WTC11 (cell line): ENCODE data around the gene SMG7. TPM values are rescaled to one million over a fixed set of nuclear protein-coding genes. Genes with fewer than 3 reads are reported as not detected.

Experiments used
- ATAC-seq: fragments of 200-7000 bp; cut with Tn5 transposase; 2 replicates; pipeline ENCODE4 v1.10.0; 2021; ENCODE audit warnings: mild to moderate bottlenecking, moderate library complexity
- CTCF ChIA-PET: fragments of 300-600 bp; sonication (Branson Sonifier 250); formaldehyde crosslinking; loops from one replicate; lab custom pipeline; 2021; ENCODE audit warnings: antibody characterized with exemption; lab: Charles Lee
- POLR2A ChIA-PET: fragments of 350-600 bp; sonication (Branson Sonifier 250); formaldehyde crosslinking; loops from one replicate; lab custom pipeline; 2021; ENCODE audit warnings: antibody characterized with exemption; lab: Charles Lee
- DNase-seq: peaks from one replicate; pipeline ENCODE4 v3.0.0; 2021; ENCODE audit warnings: low spot score
- H3K27ac Mint-ChIP-seq: 2 replicates; pipeline ENCODE4 v1.8.0; 2021; ENCODE audit warnings: mixed read lengths
- H3K27me3 Mint-ChIP-seq: 2 replicates; pipeline ENCODE4 v1.8.0; 2021; ENCODE audit warnings: low read depth, mild to moderate bottlenecking, moderate library complexity, mixed read lengths
- H3K36me3 Mint-ChIP-seq: 2 replicates; pipeline ENCODE4 v1.8.0; 2021; ENCODE audit warnings: mixed read lengths
- H3K4me1 Mint-ChIP-seq: 2 replicates; pipeline ENCODE4 v1.8.0; 2022; ENCODE audit warnings: mixed read lengths
- H3K4me3 Mint-ChIP-seq: 2 replicates; pipeline ENCODE4 v1.8.0; 2021; ENCODE audit warnings: mild to moderate bottlenecking, moderate library complexity, mixed read lengths
- H3K9me3 Mint-ChIP-seq: 2 replicates; pipeline ENCODE4 v1.8.0; 2021; ENCODE audit warnings: mixed read lengths
- AR ChIP-seq: fragments of 250-450 bp; sonication (Bioruptor Pico); IDR thresholded peaks from 2 replicates; pipeline ENCODE4 v1.9.0; 2021; ENCODE audit warnings: mild to moderate bottlenecking
- ATF1 ChIP-seq: sonication (generic); formaldehyde crosslinking; IDR thresholded peaks from 2 replicates; pipeline ENCODE4 v1.8.1; 2023; ENCODE audit warnings: mild to moderate bottlenecking, moderate library complexity, missing genetic modification reagents
- CDX4 ChIP-seq: fragments of 250-450 bp; sonication (Bioruptor Pico); IDR thresholded peaks from 2 replicates; pipeline ENCODE4 v1.9.0; 2021; ENCODE audit warnings: moderate library complexity, mild to moderate bottlenecking, inconsistent platforms, borderline replicate concordance
- CTCF ChIP-seq: fragments of 200-600 bp; IDR thresholded peaks from 2 replicates; pipeline ENCODE4 v1.8.0; 2022; ENCODE audit warnings: antibody characterized with exemption
- E2F1 ChIP-seq: sonication (generic); formaldehyde crosslinking; IDR thresholded peaks from 2 replicates; pipeline ENCODE4 v1.8.0; 2022; ENCODE audit warnings: mild to moderate bottlenecking, missing genetic modification reagents
- KAT7 ChIP-seq: sonication (generic); formaldehyde crosslinking; IDR thresholded peaks from 2 replicates; pipeline ENCODE4 v1.8.1; 2023; ENCODE audit warnings: missing genetic modification reagents, mild to moderate bottlenecking, borderline replicate concordance
- MLX ChIP-seq: sonication (generic); formaldehyde crosslinking; IDR thresholded peaks from 2 replicates; pipeline ENCODE4 v1.8.1; 2023; ENCODE audit warnings: mild to moderate bottlenecking, missing genetic modification reagents, moderate library complexity
- MXD4 ChIP-seq: fragments of 250-450 bp; sonication (Bioruptor Pico); IDR thresholded peaks from 2 replicates; pipeline ENCODE4 v1.8.0; 2021; ENCODE audit warnings: mild to moderate bottlenecking, moderate library complexity, borderline replicate concordance
- NFE2L1 ChIP-seq: sonication (generic); formaldehyde crosslinking; IDR thresholded peaks from 2 replicates; pipeline ENCODE4 v1.8.1; 2023; ENCODE audit warnings: missing genetic modification reagents
- PRDM15 ChIP-seq: sonication (generic); formaldehyde crosslinking; IDR thresholded peaks from 2 replicates; pipeline ENCODE4 v1.8.0; 2022; ENCODE audit warnings: missing genetic modification reagents
- PRRX2 ChIP-seq: fragments of 250-450 bp; sonication (Bioruptor Pico); IDR thresholded peaks from 2 replicates; pipeline ENCODE4 v1.8.0; 2021; ENCODE audit warnings: mild to moderate bottlenecking
- RELA ChIP-seq: sonication (generic); formaldehyde crosslinking; IDR thresholded peaks from 2 replicates; pipeline ENCODE4 v1.8.1; 2022; ENCODE audit warnings: missing genetic modification reagents, mild to moderate bottlenecking, borderline replicate concordance
- RORB ChIP-seq: fragments of 250-450 bp; sonication (Bioruptor Pico); IDR thresholded peaks from 2 replicates; pipeline ENCODE4 v1.9.0; 2021; ENCODE audit warnings: mild to moderate bottlenecking
- SMAD3 ChIP-seq: sonication (generic); formaldehyde crosslinking; IDR thresholded peaks from 2 replicates; pipeline ENCODE4 v1.8.0; 2022; ENCODE audit warnings: missing genetic modification reagents, mild to moderate bottlenecking, borderline replicate concordance
- TEAD1 ChIP-seq: sonication (generic); formaldehyde crosslinking; IDR thresholded peaks from 2 replicates; pipeline ENCODE4 v1.8.0; 2022; ENCODE audit warnings: mild to moderate bottlenecking, missing genetic modification reagents
- ZNF263 ChIP-seq: sonication (generic); formaldehyde crosslinking; IDR thresholded peaks from 2 replicates; pipeline ENCODE4 v1.8.1; 2022; ENCODE audit warnings: low read depth, mild to moderate bottlenecking, moderate library complexity, missing genetic modification reagents
- ZNF396 ChIP-seq: fragments of 250-450 bp; sonication (Bioruptor Pico); IDR thresholded peaks from 2 replicates; pipeline ENCODE4 v1.8.0; 2021; ENCODE audit warnings: mild to moderate bottlenecking, moderate library complexity, borderline replicate concordance
- ZNF425 ChIP-seq: fragments of 250-450 bp; sonication (Bioruptor Pico); conservative IDR thresholded peaks from 2 replicates; pipeline ENCODE4 v1.9.0; 2021; ENCODE audit warnings: mild to moderate bottlenecking
- ZNF671 ChIP-seq: fragments of 250-450 bp; sonication (Bioruptor Pico); IDR thresholded peaks from 2 replicates; pipeline ENCODE4 v1.8.0; 2021; ENCODE audit warnings: mild to moderate bottlenecking
- total RNA-seq: library from RNA; stranded (reverse); gene quantifications from 3 replicates; pipeline ENCODE4 v1.2.3, GENCODE V29; 2021

Gene SMG7
- total RNA-seq, 1 experiment from 2014 or later, result 57.8 TPM

GRCh38 chr1:183553764-183554163 lies 81.5 kb downstream of the SMG7 start:
- Mint-ChIP-seq H3K27ac (peak overlapping the region; percentile 70), H3K4me1 (peaks cover 2% of the 10 kb centered on the region; the same call in 1 of the 2 replicates), H3K27me3 (no peaks in the 10 kb centered on the region), H3K4me3 (no peak overlapping the region), H3K36me3 (peaks cover 43% of the 10 kb centered on the region), H3K9me3 (no peaks in the 10 kb centered on the region)
- DNase-seq, result no peak
- ChIA-PET CTCF (interaction anchor here (0.5 to 0.6 kb wide), 2 partner anchors 131 to 248 kb away, joined by 3 read pairs; no protein-coding TSS in a partner anchor), POLR2A (interaction anchor here (0.9 kb wide), 1 partner anchor 75 kb away, joined by 3 read pairs; no protein-coding TSS in a partner anchor)
- ATAC-seq, result no peak; the same call in 1 of the 2 replicates
- TF ChIP-seq E2F1 (CRISPR knock-in tag), result no peak
- TF ChIP-seq ATF1 (CRISPR knock-in tag), result no peak
- TF ChIP-seq ZNF425, result no peak
- no peak for TF ChIP-seq PRRX2 (CRISPR knock-in tag)
- no peak for TF ChIP-seq ZNF671
- TF ChIP-seq PRDM15 (CRISPR knock-in tag), result no peak
- no peak for TF ChIP-seq RORB
- no peak for TF ChIP-seq RELA (CRISPR knock-in tag)
- TF ChIP-seq SMAD3 (CRISPR knock-in tag), result no peak
- no peak for TF ChIP-seq ZNF263 (CRISPR knock-in tag)
- no peak for TF ChIP-seq NFE2L1 (CRISPR knock-in tag)
- no peak for TF ChIP-seq AR (CRISPR knock-in tag)
- no peak for TF ChIP-seq ZNF396 (CRISPR knock-in tag)
- no peak for TF ChIP-seq MXD4 (CRISPR knock-in tag)
- no peak for TF ChIP-seq KAT7 (CRISPR knock-in tag)
- TF ChIP-seq TEAD1 (CRISPR knock-in tag), result no peak
- TF ChIP-seq MLX, result no peak
- no peak for TF ChIP-seq CDX4 (CRISPR knock-in tag)
- TF ChIP-seq CTCF, result no peak
